ENCODE measurements around the gene CTSK. TPM values are rescaled to one million over a fixed set of nuclear protein-coding genes. Genes with fewer than 3 reads are reported as not detected.

CTSK gene
- total and polyA plus RNA-seq, 7 experiments from 2014 or later: 0.31 to 13.7 (median 6.8) TPM

DNA sequence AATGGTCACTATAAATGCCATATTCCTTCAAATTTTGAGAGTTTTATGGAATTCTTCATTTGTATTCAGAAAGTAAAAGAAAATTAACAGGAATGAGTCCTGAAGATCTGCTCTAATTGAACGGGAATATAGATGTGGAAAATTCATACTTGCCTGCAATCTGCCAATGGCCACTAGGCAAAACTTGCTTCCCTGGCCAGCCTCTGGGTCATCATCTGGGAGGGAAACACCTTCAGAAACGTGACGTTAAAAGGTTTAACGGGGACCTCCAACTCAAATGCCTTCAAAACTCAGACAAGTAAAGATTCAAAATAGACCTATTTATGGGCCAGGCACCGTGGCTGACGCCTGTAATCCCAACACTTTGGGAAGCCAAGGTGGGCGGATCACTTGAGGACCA is 21.7 kb upstream of the CTSK start:
- ChIA-PET CTCF (no interaction called here), POLR2A (no interaction called here)
- H3K36me3 ChIP-seq (ENCODE audit: control insufficient read depth in 2 of 3, insufficient read depth in 3 of 3, low read length in 3 of 3): peaks cover 13 to 71% (median 16%) of the 10 kb centered on the region in 3 experiments

DNA sequence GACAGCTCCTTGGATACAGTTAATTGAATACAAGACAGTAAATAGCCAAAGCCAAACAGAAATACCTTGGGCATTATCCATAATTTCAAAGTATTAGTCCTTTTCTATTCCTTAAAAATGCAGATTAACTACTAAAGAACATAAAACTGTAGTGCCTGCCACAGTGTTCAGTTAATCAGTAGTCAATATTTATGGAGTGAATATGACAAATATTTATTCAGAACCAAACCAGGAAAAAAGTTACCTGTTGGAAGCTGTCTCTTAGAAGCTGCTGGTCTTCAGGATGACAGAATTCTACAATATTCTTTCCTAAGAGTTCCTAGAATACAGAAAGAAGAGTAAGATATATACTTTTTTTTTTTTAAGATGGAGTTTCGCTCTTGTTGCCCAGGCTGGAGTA is 18.2 kb upstream of the CTSK start:
- H3K36me3 ChIP-seq (ENCODE audit: control insufficient read depth in 2 of 3, insufficient read depth in 3 of 3, low read length in 3 of 3): peaks cover 6 to 61% (median 12%) of the 10 kb centered on the region in 3 experiments
- Mint-ChIP-seq H3K36me3 (peaks cover 4 to 44% (median 22%) of the 10 kb centered on the region in 5 donors), H3K9me3 (no peaks in the 10 kb centered on the region), H3K27me3 (no peaks in the 10 kb centered on the region), H3K27ac (no peak overlapping the region), H3K4me1 (peaks cover 0 to 3% (median 0%) of the 10 kb centered on the region in 7 donors), H3K4me3 (no peak overlapping the region)
- no peaks in the 10 kb centered on the region for H3K9me3 ChIP-seq (ENCODE audit: control insufficient read depth in 2 of 3, low read length in 3 of 3)
- DNase-seq (no peak), ATAC-seq (no peak)
- H3K4me3 ChIP-seq (ENCODE audit: low read length): no peak overlapping the region
- no peak overlapping the region for H3K27ac ChIP-seq (ENCODE audit: low read depth, low read length)
- no peaks in the 10 kb centered on the region for H3K4me1 ChIP-seq (ENCODE audit: control insufficient read depth in 2 of 2, insufficient read depth in 2 of 2, low read length in 2 of 2)
- POLR2A ChIA-PET: no interaction called here
- CTCF ChIA-PET: interaction anchor here (0.7 kb wide), 1 partner anchor 160 kb away, joined by 3 read pairs; no protein-coding TSS in a partner anchor
- intact Hi-C loops (cut with micrococcal nuclease): no loop called here
- H3K27me3 ChIP-seq (ENCODE audit: control insufficient read depth in 2 of 2, insufficient read depth in 2 of 2, low read length in 2 of 2): no peaks in the 10 kb centered on the region

More for the DNA sequence above, 21.7 kb upstream of the CTSK start:
- Histone ChIP-seq H3K4me3 (ENCODE audit: low read length) (no peak overlapping the region), H3K4me1 (ENCODE audit: control insufficient read depth in 2 of 2, insufficient read depth in 2 of 2, low read length in 2 of 2) (no peaks in the 10 kb centered on the region), H3K27ac (ENCODE audit: low read depth, low read length) (no peak overlapping the region), H3K27me3 (ENCODE audit: control insufficient read depth in 2 of 2, insufficient read depth in 2 of 2, low read length in 2 of 2) (no peaks in the 10 kb centered on the region), H3K9me3 (ENCODE audit: control insufficient read depth in 2 of 3, low read length in 3 of 3) (no peaks in the 10 kb centered on the region)
- ATAC-seq: no peak
- H3K4me3 Mint-ChIP-seq: no peak overlapping the region
- no peaks in the 10 kb centered on the region for H3K9me3 Mint-ChIP-seq
- intact Hi-C loops (cut with micrococcal nuclease): loop anchor here in 1 of 2 donors (10.0 kb wide), 1 partner anchor 165 kb away; no protein-coding TSS in a partner anchor
- no peak for DNase-seq
- no peak overlapping the region for H3K27ac Mint-ChIP-seq
- peaks cover 0 to 3% (median 0%) of the 10 kb centered on the region in 7 donors for H3K4me1 Mint-ChIP-seq
- peaks cover 12 to 63% (median 35%) of the 10 kb centered on the region in 5 donors for H3K36me3 Mint-ChIP-seq
- no peaks in the 10 kb centered on the region for H3K27me3 Mint-ChIP-seq

DNA sequence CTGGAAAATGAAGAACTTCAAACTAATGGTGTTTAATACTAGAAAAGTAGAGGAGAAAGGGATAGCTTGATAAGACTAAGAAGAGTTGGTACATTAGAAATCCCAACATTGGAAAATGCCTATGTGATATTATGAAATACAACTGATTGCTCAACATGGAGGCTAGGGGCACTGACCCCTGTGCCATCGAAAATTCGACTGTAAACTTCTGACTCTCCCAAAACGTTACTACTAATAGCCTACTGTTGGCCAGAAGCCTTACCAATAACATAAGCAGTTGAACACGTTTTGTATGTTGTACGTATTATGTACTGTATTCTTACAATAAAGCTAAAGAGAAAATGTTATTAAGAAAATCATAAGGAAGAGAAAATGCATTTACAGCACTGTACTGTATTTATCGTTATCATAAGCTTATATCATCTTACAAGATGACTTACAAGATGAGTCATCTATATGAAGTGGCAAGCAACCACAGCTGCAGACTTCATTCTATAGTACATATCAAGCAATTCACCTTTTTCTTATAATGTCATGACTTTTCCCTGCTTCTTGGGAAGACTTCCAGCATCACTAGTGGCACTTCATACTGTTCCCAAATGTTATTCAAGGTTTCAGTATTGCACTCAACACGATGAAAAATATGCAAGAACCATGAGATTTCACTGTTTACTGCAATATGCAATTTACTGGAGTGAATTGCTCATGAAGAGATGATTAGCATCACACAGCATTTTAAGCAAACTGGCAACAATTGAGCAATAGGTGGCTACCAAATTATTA is 12.9 kb upstream of the CTSK start:
- Mint-ChIP-seq H3K4me1 (peaks cover 0 to 3% (median 0%) of the 10 kb centered on the region in 7 donors), H3K4me3 (no peak overlapping the region), H3K27me3 (no peaks in the 10 kb centered on the region), H3K9me3 (no peaks in the 10 kb centered on the region), H3K27ac (peak overlapping the region in 1 of 9 donors; percentile 32), H3K36me3 (peaks cover 7 to 43% (median 20%) of the 10 kb centered on the region in 5 donors)
- Histone ChIP-seq H3K27ac (ENCODE audit: low read depth, low read length) (no peak overlapping the region), H3K36me3 (ENCODE audit: control insufficient read depth in 2 of 3, insufficient read depth in 3 of 3, low read length in 3 of 3) (peaks cover 10 to 55% (median 12%) of the 10 kb centered on the region in 3 experiments), H3K27me3 (ENCODE audit: control insufficient read depth in 2 of 2, insufficient read depth in 2 of 2, low read length in 2 of 2) (no peaks in the 10 kb centered on the region), H3K4me1 (ENCODE audit: control insufficient read depth in 2 of 2, insufficient read depth in 2 of 2, low read length in 2 of 2) (no peaks in the 10 kb centered on the region), H3K4me3 (ENCODE audit: low read length) (no peak overlapping the region), H3K9me3 (ENCODE audit: control insufficient read depth in 2 of 3, low read length in 3 of 3) (no peaks in the 10 kb centered on the region)
- intact Hi-C loops (cut with micrococcal nuclease): no loop called here
- POLR2A ChIA-PET: no interaction called here
- no peak for DNase-seq
- ATAC-seq: no peak
- CTCF ChIA-PET: no interaction called here

DNA sequence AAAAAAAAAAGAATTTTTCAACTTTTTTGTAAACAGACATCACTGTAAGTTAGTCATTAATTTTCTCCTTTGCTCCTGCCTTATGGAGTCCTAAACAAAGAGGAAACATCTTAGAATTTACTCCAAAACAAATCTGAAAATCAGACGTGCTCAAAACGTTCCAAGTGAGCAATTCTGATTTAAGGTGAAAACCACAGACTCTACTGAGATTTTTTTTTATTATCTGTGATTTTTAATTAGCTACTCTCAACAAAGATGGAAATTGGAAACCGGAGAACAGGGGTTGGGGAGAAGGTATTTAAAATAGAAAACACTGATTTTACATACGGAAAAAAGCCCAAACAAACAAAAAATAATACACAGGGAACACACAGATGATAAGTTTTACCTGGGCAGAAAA is 7.8 kb upstream of the CTSK start:
- no peak for DNase-seq
- H3K27me3 ChIP-seq (ENCODE audit: control insufficient read depth in 2 of 2, insufficient read depth in 2 of 2, low read length in 2 of 2): no peaks in the 10 kb centered on the region
- no peaks in the 10 kb centered on the region for H3K9me3 ChIP-seq (ENCODE audit: control insufficient read depth in 2 of 3, low read length in 3 of 3)
- H3K27ac Mint-ChIP-seq: peak overlapping the region in 1 of 9 donors; percentile 60
- intact Hi-C loops (cut with micrococcal nuclease): loop anchor here in 1 of 2 donors (10.0 kb wide), 1 partner anchor 51 kb away; the partner anchor contains the start of gene CTSS
- ChIA-PET CTCF (no interaction called here), POLR2A (no interaction called here)
- H3K9me3 Mint-ChIP-seq: no peaks in the 10 kb centered on the region
- no peak overlapping the region for H3K27ac ChIP-seq (ENCODE audit: low read depth, low read length)
- peaks cover 12 to 74% (median 28%) of the 10 kb centered on the region in 3 experiments for H3K36me3 ChIP-seq (ENCODE audit: control insufficient read depth in 2 of 3, insufficient read depth in 3 of 3, low read length in 3 of 3)
- ATAC-seq: no peak
- no peaks in the 10 kb centered on the region for H3K4me1 ChIP-seq (ENCODE audit: control insufficient read depth in 2 of 2, insufficient read depth in 2 of 2, low read length in 2 of 2)
- H3K36me3 Mint-ChIP-seq: peaks cover 9 to 39% (median 14%) of the 10 kb centered on the region in 5 donors
- no peak overlapping the region for H3K4me3 ChIP-seq (ENCODE audit: low read length)
- no peak overlapping the region for H3K4me3 Mint-ChIP-seq
- H3K4me1 Mint-ChIP-seq: peaks cover 0 to 3% (median 0%) of the 10 kb centered on the region in 7 donors
- H3K27me3 Mint-ChIP-seq: no peaks in the 10 kb centered on the region

DNA sequence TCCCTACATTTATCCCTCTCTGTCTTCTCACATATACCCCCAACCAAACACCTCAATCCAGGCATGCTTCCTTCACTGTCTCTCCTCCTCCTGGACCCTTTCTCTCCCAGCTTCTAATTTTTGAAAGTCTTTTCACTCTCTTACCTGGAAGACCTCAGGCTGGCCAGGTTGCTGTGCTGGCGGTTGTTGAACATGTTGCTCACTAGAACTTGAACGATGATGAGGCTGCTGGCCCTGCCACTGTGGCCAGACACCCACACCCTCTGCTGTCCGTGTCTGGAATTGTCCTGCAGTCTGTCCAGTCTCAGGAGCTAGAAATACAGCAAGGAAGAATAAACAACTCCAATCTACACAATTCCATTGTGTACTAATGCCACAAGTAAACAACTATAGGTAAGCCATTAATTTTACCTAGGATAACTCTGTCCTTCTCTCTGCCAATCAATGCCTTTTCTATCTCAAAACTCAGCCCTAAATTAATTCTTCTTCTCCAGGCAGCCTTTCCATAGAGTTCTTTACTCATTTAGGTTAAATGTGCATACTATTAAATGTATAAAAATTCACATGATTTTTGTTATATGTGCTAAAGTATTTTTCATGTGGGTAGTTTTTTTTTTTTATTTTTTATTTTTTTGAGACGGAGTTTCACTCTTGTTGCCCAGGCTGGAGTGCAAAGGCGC is 5.1 kb upstream of the CTSK start:
- Mint-ChIP-seq H3K9me3 (no peaks in the 10 kb centered on the region), H3K36me3 (peaks cover 9 to 30% (median 11%) of the 10 kb centered on the region in 5 donors), H3K27ac (no peak overlapping the region), H3K4me1 (peaks cover 1 to 7% (median 2%) of the 10 kb centered on the region in 7 donors), H3K27me3 (no peaks in the 10 kb centered on the region), H3K4me3 (no peak overlapping the region)
- CTCF ChIA-PET: no interaction called here
- intact Hi-C loops (cut with micrococcal nuclease): loop anchor here (5.0 to 10.0 kb wide), 2 partner anchors 48 to 351 kb away; partner anchors contain the start of gene CTSS (in 1 of the 2)
- no peaks in the 10 kb centered on the region for H3K4me1 ChIP-seq (ENCODE audit: control insufficient read depth in 2 of 2, insufficient read depth in 2 of 2, low read length in 2 of 2)
- peaks cover 6 to 72% (median 28%) of the 10 kb centered on the region in 3 experiments for H3K36me3 ChIP-seq (ENCODE audit: control insufficient read depth in 2 of 3, insufficient read depth in 3 of 3, low read length in 3 of 3)
- no peak for DNase-seq
- H3K27ac ChIP-seq (ENCODE audit: low read depth, low read length): no peak overlapping the region
- POLR2A ChIA-PET: interaction anchor here (0.6 to 0.7 kb wide), 2 partner anchors 127 to 324 kb away, joined by 3 to 5 read pairs; no protein-coding TSS in a partner anchor
- no peaks in the 10 kb centered on the region for H3K27me3 ChIP-seq (ENCODE audit: control insufficient read depth in 2 of 2, insufficient read depth in 2 of 2, low read length in 2 of 2)
- H3K4me3 ChIP-seq (ENCODE audit: low read length): no peak overlapping the region
- peak; percentile 61 for ATAC-seq
- H3K9me3 ChIP-seq (ENCODE audit: control insufficient read depth in 2 of 3, low read length in 3 of 3): no peaks in the 10 kb centered on the region

DNA sequence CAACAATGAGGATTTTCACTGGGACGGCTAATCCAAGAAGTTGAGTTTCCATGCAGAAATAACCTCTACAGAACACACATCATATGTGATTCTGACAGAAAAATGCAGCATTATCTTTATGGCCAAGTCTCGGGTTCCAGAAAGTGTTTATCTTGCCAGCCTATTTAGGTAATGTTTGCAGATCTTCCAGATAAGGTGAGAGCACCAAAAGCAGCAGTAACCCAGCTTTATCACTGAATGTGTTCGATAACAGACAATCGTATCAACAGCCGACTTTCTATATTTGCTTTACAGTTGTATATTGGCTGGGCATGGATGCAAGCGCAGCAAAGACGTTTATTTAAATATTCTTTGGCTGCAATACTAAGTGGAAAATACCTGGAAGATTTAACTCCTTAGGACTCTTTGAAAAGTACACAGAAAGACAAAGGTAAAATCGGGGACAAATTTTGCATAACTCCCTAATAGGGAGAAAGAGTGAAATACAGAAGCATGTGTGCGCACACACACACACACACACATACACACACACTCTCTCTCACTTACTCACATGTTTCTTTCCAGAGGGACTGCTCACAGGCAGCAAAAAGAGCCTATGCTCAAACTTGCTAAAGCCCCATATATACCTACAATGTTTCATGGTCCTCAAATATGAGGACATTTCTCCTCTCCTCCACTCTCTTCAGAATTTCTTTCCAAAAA is 3.0 kb upstream of the CTSK start:
- Histone ChIP-seq H3K27ac (ENCODE audit: low read depth, low read length) (no peak overlapping the region), H3K36me3 (ENCODE audit: control insufficient read depth in 2 of 3, insufficient read depth in 3 of 3, low read length in 3 of 3) (peaks cover 6 to 54% (median 20%) of the 10 kb centered on the region in 3 experiments), H3K4me1 (ENCODE audit: control insufficient read depth in 2 of 2, insufficient read depth in 2 of 2, low read length in 2 of 2) (peaks cover 0 to 9% of the 10 kb centered on the region in 2 donors), H3K27me3 (ENCODE audit: control insufficient read depth in 2 of 2, insufficient read depth in 2 of 2, low read length in 2 of 2) (no peaks in the 10 kb centered on the region), H3K4me3 (ENCODE audit: low read length) (no peak overlapping the region), H3K9me3 (ENCODE audit: control insufficient read depth in 2 of 3, low read length in 3 of 3) (no peaks in the 10 kb centered on the region)
- H3K4me3 Mint-ChIP-seq: no peak overlapping the region
- H3K36me3 Mint-ChIP-seq: peaks cover under 1 to 19% (median 6%) of the 10 kb centered on the region in 5 donors
- DNase-seq (no peak), ATAC-seq (no peak)
- no peak overlapping the region for H3K27ac Mint-ChIP-seq
- H3K9me3 Mint-ChIP-seq: no peaks in the 10 kb centered on the region
- POLR2A ChIA-PET: no interaction called here
- CTCF ChIA-PET: no interaction called here
- peaks cover 13 to 26% (median 23%) of the 10 kb centered on the region in 7 donors for H3K4me1 Mint-ChIP-seq
- no peaks in the 10 kb centered on the region for H3K27me3 Mint-ChIP-seq
- intact Hi-C loops (cut with micrococcal nuclease): loop anchor here (5.0 to 10.0 kb wide), 2 partner anchors 46 to 349 kb away; partner anchors contain the start of gene CTSS (in 1 of the 2)
